CD4-positive, alpha-beta T cell treated with Interleukin-2 at 100 ng/mL for 4 hours (primary cell): ENCODE measurements around the gene LRIT2.

Experiments used
- DNase-seq: peaks from one replicate; pipeline ENCODE4 v3.0.0-alpha.2; 2020; ENCODE audit warnings: low spot score

LRIT2 gene, protein sequence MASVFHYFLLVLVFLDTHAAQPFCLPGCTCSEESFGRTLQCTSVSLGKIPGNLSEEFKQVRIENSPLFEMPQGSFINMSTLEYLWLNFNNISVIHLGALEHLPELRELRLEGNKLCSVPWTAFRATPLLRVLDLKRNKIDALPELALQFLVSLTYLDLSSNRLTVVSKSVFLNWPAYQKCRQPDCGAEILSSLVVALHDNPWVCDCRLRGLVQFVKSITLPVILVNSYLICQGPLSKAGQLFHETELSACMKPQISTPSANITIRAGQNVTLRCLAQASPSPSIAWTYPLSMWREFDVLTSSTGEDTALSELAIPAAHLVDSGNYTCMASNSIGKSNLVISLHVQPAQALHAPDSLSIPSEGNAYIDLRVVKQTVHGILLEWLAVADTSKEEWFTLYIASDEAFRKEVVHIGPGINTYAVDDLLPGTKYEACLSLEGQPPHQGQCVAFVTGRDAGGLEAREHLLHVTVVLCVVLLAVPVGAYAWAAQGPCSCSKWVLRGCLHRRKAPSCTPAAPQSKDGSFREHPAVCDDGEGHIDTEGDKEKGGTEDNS

DNA sequence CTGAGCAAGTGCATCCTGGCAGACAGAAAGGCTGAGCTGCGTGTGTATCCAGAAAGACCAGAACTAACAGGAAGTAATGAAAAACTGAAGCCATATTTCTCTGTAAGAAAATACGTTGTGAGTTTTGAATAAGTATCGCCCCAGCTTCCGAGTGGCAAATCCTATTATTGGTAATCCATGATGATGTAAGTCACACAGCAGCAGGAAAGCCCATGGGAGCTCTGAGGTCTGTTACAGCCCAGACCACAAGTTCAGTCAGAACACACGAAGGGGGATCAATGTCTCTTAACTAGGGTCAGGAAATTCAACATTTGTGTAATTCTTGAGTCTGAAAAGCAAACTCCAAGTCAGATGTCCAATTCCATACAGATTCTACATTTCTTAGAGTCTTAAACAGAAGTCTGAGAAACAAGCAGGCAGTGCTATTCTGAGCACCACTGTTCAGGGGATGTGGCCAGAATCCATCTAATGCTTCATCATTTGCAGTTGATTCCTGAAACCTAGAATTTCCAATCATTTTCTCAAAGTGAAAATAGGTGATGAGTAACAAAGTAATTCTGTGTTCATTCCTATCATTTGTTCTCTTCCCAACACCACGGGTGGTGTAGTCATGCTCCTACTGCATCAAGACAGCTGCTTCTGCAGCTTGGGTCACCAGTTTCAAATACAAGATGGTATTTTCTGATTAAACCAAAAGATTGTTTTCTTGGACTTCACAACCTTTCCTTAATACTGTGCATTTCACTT, at the start of gene LRIT2:
Gene LRIT2 (minus strand): TSS at position 118 of the 747 bp plus-strand sequence. CDS start 24 bp downstream, at position 94.
- no peak for DNase-seq

DNA sequence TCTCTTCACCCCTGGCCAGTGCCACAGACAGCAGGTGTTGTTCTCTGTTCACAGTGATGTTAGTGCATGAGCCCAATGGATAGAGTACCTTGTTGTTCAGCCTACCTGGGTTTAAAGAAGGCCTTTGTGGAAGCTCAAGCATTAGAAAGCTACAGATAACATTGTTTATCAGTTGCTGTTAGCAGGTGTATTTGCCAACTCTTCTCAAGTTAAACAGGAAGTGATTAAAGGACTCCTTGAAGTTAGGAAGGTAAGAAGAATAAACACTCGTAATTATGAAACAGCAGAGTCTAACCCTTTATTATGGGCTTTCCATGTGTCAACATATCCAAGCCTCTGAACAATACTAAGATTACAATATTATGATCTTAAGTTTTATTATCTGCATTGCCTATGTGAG, 45.4 kb upstream of the LRIT2 start:
- no peak for DNase-seq

DNA sequence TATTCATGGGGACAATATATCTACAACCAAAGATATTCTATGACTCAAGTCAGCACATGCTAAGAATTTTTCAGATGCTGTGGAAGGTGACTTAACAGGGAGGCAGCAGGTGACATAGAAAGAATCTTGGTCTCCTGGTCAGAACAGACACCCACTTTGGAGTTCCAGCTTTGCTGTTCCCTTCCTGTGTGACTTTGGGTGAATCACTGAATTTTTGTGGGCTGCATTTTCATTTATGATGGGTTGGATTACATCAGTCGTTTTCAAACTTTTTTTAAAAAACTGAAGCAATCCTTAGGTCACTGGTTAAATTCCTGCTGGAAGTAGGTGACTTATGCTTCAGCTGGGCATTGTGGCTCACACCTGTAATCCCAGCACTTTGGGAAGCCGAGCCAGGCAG, 44.4 kb upstream of the LRIT2 start:
- DNase-seq = no peak

DNA sequence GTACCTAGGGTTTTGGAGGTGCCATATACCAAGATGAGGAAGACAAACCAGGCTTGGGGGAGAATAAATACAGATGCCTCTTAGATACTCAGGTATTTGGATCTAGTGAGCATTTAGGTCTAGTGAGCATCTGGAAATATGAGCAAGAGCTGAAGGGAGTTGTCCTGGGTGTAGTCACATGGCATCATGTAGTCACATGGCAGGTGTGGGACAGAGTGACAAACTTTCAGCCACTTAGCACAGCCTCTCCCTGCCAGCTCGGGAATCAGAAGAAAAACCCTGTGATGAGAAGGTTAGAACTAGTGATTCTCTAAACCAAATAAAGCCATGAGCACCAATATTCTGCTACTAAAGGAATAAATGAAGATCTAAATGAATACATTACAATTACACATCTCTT, 43.8 kb upstream of the LRIT2 start:
- DNase-seq = no peak

DNA sequence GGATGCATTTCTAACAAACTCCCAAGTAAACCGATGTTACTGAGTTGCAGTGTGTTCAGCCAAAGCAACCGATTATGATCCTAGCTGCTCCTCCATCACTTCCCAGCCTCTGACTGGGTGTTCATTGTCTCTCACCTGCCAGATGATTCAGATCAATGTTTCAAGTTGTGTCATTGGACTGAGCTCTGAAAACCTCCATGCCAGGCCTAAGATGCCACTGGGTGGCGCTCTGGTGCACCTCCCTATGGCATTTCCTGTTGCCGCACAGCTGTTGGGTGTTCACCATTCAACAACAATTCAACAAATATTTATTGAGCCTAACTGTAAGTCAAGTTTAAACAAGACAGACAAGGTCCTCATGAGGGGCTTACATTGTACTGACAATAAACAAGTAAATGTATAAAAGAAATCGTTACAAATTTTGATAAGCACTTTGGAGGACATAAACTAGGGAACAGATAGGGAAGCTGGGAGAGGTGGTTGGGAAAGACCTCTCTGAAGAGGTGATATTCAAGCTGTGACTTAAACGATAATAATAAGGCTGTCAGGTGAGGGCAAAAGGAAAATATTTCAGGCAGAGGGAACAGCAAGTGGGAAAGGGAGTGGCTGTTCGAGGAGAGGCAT, 42.3 kb upstream of the LRIT2 start:
- DNase-seq = peak; percentile 67

DNA sequence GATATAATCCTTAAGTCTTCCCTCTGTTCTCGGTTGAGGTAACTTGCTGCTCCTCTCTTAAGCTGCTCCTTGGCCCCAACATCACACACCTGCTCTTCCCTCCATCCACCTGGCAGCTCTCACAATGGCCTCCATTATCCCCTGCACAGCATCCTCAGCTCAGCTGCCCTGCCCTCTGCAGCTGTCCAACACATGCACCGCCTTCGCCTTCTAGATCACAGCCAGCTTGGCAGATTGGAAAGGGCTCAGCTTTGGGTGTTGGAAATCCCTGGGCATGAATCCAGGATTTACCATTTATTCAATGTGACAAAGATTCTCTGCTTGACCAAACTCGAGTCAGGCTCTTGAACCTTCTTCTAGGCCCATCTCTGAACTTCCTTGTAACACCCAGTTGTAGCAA, 40.1 kb upstream of the LRIT2 start:
- no peak for DNase-seq

DNA sequence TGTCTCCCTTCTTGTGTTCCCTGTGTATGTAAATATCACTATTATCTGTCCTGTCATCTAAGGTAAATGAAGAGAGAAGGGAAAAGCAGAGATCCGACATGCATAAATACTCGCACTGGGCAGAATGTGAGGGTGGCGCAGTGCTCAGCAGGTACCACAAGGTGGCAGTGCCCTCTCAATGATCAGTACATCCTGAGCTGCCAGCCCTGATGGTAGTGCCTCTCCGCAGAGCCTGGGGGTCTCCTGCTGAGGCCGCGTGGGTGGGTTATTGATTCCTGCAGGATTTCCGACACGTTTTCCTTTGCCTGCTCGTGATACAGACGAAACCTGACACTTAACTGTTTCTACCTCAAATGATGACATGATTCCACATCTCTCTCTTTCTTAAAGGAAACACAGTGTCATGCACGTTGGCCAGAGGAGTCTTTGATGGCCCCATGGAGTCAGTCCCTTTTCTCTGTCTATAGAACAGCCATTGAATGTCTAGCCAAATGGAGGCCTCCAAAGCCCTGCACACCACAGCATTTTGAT, 39.3 kb upstream of the LRIT2 start:
- DNase-seq = peak; percentile 71

DNA sequence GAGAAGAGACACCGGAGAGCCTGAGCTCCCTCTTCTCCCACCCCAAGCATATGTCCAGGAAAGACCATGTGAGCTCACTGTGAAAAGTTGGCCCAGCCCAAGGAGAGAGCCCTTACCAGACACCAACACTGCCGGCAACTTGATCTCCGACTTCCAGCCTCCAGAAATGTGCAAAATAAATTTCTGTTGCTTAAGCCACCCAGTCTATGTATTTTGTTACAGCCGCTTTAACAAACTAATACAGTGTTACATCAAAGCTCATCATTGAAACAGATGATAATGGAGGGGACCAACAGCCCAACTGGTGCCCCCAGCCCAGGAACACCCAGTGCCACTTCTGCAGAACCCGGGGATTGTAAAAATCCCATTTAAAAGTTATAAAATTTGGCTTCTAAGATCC, 38.4 kb upstream of the LRIT2 start:
- no peak for DNase-seq

DNA sequence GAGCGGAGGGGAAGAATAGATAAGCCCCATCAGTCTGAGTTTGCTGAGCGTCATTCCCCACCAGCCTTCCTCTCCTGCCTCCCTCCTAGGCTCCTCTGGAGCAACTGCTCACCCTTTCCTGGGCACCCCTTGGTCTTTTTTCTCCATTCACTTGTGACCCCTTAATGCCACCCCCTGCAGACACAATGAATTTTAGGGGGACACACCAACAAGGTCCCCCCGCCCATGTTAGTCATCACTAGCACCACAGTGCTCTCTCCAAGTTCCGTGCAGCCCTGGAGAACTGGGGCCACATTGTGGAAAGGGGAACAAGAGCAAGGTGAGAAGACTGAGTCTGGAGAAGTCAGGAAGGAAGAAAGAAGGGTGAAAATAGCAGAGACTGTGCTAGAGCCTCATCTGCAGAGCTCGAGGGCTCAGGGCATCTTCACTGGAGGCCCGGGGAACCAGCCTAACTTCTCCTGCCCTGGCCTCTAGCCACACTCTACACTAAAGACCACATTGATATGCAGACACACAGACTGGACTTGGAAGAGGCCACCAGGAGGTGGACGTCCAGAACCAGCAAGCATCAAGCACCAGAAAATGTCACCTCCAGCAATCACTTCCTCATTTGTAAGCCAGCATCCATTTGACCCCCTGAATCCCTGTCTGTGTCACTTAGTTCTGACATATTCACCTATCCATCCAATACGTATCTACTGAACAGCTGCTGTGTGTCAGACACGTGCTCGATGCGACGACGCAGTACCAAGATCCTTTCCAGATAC, 37.0 kb upstream of the LRIT2 start:
- DNase-seq = no peak

DNA sequence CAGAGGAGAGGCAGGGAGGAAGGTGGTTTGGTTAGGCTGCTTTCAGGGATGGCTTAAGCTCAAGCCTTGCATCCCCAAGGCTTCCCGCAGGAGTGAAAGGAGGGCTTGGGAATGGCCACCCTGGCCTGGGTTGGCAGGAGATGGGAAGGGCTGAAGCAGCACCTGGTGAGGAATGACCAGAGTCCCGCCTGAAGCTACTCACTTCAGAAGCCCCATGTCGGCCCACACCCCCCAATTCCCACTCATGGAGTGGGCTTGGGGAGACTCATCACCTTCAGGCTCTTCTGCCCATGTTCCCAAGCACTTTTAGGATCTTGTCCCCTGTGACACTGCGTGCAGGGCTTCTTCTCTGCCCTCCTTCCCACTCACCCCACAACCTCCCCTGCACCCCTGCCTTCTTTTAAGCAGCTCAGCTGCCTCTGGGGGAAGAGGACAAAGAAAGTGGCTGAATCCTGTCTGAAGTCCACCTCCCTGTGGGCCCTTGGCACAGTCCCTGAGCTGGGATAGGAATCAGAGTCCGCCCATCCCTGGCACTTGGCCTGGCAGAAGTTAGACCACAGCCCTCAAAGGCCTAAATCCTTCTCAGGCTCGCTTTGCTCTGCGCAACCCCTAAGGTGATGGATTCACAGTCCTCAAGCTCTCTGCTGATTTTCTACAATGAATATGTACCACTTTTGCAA, 36.0 kb upstream of the LRIT2 start:
- DNase-seq = no peak

DNA sequence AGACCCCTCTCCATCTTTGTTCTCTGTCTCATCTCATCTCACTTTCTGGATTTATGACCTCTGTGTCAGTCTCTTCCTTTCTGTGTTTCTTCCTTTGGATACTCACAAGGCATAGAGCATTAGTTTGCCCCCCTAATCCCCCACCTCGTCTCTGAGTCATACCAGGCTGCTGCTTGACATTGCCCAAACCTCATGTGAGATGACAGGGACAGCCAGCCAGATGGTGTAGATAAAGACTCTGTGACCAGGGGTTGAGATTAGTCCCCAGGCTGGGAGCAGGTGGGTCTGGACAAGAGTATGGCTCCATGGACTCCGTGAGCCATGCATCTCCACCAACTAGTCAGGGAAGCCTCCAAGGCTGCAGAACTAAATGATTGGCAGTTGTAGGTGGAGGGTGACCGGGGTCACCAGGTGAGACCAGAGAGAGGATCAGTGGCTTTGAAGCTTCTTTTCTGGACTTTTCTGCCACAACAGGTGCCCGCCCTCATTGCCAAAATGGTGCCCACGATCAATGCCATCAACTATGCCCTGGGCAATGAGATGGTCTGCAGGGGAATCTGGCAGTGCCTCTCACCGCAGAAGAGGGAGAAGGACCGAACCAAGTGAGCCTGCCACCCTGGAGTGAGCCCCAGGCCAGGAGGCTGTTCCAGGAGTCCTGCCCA, 32.8 kb upstream of the LRIT2 start:
- DNase-seq = no peak

DNA sequence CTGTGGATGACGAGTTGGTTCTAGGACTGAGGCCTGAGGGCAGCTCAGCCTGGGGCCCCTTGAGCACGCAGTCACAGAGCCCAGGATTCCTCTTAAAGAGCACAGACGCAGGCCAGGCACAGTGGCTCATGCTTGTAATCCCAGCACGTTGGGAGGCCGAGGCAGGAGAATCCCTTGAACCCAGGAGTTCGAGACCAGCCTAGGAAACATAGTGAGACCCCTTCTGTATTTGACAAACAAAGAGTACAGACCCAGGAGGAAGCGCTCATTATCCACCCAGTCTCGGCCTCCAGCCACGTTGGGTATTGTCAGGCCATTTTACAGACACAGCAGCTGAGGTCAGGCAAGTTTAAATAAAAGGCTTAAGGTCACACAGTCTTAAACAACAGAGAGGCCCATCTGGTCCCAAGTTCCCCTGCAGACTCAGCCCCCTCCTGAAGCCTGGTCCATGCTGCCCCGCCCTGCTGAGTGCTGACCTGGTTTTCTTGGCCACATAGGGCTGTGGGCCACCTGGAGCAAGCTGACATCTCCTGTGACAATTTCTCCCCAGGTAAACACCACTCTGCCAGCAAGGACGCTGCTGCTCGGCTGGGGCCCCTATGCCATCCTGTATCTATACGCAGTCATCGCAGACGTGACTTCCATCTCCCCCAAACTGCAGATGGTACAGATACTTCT, 32.1 kb upstream of the LRIT2 start:
- DNase-seq = no peak

DNA sequence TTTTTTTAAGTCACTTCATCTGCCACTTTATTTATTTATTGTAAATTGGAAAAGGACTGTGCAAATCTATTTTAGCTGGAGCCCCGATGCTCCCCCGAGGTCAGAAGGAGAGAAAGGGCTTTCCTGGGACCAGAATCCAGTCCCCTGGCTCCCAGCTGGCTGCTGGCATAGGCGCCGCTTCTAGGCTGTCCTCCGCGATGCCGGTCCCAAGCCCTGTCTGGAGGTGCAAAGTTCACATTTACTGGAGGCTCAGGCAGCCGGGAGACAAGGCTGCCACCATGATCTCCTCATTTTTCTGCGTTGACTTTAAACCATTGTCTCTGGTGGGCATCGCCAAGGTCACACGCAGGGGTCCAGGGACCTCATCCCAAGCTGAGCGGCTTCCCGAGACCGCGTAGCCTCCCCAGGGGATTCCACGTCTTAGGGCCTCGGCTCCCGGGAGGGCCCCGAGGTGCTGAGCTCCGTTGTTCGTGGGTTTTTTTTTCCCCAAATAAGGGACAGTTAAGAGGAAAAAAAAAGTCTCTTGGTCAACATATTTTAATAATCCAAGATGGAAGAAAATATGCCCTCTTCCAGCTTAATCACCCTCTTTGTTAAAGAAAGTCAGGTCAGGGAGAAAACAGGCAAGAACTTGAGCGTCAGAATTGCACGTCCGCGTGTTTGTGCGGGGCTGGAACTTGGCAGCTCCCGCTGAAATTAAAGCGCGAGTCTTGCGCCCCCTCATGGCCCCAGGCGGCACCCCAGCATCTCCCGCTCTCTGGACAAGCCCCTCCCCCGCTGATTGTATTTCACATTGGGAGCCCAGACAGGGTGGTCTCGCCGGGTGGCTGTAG, 31.4 kb upstream of the LRIT2 start:
- DNase-seq = peak; percentile 15

DNA sequence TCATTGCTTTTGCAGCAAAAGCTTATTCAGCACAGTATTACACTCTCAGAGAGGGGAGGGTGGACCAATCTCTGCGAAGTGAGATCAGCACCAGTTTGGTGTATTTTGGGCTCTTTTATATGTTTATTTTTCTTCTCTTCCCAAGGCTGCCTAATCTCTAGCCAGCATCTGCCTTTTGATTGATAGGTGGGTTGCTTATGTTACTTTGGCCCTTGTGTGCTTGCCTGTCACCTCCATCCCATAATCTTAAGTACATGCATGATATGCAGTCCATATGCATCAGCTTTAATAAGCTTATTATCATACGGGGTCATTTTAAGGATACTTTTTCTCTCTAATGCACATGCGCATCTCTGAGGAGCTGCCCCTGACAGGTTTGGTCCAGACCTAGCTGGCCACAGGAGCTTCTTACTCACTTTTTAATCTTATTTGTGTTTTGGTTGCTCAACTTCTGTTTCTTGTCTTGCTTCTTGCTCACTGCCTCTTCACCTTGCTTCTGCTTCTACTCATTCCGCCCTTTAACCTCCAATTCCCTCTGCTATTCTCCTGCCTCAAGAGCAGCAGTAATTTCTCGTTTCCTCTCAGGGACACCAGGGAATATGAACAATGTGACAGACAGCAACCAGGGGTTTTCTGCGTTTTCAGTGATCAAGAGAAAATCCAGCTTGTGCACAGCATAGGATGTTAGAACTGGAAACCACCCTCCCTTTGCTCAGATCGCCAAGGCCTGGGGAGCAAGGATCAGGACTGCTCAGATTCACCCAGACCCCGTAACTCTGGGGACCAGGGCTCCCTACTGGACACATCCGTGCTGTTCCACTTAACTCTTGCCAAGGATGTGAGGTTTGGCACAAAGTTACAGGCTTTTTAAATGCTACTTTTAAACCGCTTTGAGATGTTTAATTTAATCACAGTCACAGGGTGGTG, 29.5 kb upstream of the LRIT2 start:
- DNase-seq = no peak

DNA sequence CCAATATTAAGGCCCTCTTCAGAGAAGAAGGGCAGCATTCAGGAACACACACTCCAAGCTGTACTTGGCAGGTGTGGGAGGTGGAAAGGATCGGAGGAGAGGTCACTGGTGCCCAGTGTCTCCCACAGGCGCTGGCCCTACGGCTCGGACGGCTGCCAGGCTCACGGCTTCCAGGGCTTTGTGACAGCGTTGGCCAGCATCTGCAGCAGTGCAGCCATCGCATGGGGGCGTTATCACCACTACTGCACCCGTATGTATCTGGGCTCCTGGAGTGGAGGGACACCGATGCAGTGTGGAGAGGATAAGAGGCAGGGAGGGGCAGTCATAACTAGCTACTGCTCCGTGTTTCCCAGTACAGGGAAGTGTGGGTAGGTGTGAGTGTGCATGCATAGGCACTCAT, 23.4 kb upstream of the LRIT2 start:
- no peak for DNase-seq

DNA sequence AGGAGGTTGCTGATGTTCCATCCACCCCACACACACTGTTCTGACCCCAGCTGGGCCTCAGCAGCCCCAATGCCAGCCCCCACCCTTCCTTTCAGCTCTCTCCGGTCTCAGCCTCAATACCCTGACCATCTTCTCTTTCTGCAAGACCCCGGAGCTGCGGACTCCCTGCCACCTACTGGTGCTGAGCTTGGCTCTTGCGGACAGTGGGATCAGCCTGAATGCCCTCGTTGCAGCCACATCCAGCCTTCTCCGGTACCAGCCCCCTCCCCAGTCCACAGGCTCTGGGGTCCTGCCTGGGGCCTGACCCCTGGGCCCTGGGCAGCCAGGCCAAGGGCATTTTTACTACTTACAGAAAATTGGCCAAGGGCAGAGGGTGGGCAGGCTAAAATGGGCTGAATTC, 22.2 kb upstream of the LRIT2 start:
- no peak for DNase-seq

DNA sequence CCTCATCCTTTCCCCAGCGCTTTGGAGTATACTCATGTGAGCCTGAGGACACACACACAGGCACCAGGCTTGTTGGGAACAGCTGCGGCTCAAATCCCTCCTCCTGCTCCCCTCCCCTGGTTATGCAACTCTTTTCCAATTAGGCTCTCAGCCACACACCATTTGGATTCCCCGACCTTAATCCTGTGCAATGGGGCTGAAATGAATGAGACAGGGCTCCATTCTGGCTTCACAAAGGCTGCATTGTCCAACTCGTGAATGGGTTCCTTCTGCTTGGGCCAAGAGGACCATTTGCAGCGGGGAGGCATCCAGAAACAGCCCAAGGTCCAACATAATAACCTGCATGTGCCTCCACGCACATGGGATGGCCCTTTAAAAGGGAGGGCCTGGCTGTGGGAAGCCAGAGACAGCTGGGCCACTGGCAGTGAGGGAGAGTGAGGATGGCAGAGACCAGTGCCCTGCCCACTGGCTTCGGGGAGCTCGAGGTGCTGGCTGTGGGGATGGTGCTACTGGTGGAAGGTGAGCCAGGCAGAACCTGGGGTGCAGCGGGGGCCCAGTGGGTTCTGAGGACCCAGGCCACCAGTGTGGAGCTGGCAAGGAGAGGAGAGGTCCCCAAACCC, 19.4 kb upstream of the LRIT2 start, which contains the start of gene RGR:
Gene RGR (plus strand): TSS at position 403 of the 620 bp plus-strand sequence. CDS start 38 bp downstream, at position 441.
- no peak for DNase-seq
